GM10847 (cell line): ENCODE measurements around the gene LAMA5.

Source experiments
- POLR2A ChIP-seq: IDR thresholded peaks from 2 replicates; pipeline ENCODE4 v1.6.1; 2011; ENCODE audit not compliant: insufficient read length; ENCODE audit errors: extremely low read depth

LAMA5 gene

DNA sequence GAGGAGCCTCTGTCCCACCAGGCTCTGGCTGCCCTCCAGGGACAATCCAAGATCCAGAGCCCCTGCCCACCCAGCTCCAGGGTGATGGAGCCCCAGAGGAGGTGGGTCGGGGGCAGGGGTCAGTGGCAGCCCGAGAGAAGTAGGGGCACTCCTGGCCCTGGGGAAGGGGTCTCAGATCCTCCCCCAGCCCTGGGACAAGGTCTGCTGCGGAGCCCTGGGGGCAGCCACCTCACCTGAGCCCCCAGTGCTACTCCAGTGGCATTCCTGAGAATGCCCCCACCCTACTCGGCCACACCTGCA, 2.7 kb upstream of the LAMA5 start:
- TF ChIP-seq POLR2A, result no peak

DNA sequence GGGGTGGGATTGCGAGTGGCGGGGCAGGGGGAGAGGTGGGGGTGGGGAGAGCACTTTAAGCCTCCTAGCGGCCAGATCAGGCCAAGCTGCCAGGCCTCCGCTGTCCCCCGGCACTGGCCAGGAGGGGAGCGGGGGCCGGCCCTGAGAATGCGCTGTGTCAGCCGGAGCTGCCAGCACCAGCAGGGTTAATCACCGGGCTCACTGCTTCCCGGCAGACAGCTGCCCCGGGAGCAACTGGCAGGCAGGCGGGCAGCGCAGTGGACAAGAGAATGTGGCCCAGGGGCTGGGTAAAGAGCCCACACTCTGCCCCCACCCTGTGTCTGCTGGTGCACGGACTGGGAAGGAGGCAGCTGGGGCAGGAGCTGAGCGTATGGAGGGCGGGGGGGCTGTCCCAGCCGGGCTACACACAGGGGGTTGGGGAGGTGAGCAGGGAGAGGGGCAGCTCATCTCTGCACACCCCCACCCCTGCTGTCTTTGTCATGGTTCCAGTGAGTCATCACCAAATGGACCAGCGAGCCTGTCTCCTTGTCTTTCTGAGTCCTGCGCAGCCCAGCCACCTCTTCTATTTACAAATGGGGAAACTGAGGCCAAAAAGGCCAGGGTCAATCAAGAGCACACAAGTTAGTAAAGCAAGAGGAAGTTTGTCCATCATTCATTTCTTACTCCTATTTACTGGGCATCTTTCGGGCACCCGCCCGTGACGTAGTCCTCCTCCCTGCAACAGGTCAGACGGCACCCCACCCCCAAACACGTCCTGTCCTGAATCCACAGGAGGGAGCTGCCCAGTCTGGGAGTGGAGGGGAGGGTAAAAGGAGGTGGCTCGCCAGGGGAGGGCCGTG, 2.1 kb upstream of the LAMA5 start:
- no peak for TF ChIP-seq POLR2A

- no peak for TF ChIP-seq POLR2A
Observed at GRCh38 chr20:62368392-62368975, 1.4 kb upstream of the LAMA5 start.

GRCh38 chr20:62367633-62368391, 700 bp upstream of the LAMA5 start:
- no peak for TF ChIP-seq POLR2A

- TF ChIP-seq POLR2A, result no peak
Observed at GRCh38 chr20:62366370-62367135, 559 bp downstream of the LAMA5 start.

DNA sequence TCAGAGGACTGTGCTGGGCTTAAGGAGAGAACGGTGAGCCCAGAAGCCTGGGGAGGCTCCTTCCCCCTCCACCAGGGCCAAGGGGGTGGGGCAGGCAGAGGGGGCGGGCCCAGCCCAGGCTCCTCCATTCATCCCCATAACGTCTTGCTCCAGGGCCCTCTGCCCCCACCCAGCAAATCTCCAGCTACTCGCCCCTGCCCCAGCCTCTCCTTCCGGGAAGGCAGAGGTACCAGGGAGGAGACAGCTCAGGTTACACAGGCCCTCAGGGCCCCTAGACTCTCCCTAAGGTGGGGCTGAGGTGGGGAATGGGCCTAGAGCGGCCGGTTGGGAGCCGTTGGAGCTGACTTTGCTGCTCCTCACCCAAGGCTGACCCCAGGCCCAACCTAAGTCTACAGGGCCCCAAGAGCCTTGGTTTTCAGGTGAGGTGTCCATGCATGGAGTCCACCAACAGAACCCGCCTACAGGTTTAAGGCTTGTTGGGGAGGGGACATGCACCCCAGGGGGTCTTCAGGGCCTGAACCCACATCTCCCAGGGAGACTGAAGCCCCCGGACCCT, 1.2 kb downstream of the LAMA5 start:
- no peak for TF ChIP-seq POLR2A

DNA sequence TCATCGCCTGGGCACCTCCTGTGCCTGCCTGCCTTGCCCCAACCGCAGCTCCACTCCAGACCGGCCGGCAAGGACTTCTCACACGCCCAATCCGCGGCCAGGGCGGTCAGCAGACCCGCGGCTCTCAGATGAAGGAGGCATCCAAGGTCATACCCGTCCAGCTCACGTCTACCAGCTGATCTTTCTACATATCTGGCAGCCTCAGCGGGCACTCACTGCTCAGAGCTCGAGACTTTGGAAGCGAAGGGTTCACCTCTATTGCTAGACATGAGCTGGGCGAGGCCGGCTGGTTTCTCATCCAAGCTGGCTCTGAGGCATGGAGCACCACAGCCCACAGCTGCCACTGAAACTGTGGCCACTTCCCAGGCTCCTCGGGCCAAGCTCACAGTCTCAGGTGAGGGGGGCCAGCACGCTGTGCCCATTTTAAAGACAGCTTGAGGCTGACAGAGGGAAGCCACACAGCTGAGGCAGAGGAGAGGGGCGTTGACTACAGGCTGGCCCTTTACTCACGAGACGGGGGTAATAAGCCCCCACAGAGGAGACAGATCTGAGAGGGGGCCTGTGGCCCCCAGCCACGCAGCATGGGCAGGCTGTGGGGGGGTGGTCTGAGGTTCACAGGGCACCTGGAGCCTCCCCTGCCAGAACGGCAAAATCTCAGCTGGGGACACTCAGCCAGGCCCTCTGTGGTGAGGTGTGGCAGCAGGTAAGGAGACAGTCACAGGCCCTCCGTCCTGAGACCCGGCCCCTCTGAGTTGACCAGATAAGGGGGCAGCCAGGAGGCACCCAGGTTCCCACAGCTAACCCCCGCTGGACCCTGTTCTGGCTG, 2.0 kb downstream of the LAMA5 start:
- TF ChIP-seq POLR2A, result no peak

DNA sequence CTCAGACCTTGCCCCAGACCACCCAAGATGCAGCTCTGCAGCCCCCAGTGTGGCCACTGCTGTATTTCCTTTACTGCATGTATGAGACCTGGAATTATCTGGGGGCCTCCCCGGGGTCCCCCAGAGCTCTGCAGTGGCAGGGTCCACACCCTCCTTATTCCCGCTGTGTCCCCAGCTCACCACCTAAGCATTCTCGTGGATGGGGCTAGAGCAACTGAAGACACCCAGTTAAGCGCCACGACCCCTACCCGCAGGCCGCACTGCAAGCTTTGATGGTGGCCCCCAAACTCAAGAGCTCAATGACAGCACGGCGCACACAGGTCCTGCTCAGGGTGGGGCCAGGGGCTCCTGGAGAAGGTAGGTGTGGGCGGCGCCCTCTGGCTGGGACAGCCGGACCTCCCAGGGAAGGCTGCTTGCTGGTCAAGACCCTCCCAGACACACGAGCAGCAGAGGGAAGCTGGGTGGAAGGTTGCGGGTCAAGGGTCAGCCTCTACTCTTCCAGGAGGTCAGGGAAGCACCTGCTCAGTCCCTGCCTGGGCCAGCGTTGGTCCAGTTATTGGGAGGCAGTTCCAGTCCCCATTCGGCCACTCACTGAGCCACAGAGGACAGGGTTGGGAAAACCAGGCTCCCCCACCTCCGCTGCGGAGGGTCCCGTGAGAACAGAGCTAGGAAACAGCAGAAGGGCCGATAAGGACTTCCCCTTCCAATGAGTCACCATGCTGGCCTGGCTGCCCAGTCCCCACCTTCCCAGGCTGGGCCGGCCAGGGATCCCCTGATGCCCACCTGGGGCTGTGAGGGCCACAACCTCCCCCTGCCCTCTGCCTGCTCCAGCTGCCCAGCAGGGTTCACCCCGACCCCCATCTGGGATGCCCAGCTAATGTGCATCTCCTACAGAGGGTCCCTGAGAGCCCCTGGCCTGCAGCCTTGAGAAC, 2.9 kb downstream of the LAMA5 start:
- TF ChIP-seq POLR2A, result no peak

GRCh38 chr20:62362991-62363919, 3.9 kb downstream of the LAMA5 start:
- no peak for TF ChIP-seq POLR2A

DNA sequence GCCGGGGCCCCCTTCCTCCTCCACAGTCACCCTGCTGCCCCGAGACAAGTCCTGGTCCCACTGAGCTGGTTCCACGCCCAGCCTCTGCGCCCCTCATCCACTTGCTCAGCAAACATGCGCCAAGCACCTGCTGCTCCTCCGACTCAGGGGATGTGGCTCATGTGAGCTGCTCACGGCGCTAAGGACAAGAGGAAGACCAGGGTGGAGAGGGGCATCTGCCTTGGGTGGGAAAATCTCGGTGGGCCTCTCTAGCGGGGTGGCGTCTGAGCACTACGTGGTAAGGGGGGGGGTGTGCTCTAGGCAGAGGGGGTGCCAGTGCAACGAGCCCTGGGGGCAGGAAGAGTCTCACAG, 4.5 kb downstream of the LAMA5 start:
- no peak for TF ChIP-seq POLR2A

DNA sequence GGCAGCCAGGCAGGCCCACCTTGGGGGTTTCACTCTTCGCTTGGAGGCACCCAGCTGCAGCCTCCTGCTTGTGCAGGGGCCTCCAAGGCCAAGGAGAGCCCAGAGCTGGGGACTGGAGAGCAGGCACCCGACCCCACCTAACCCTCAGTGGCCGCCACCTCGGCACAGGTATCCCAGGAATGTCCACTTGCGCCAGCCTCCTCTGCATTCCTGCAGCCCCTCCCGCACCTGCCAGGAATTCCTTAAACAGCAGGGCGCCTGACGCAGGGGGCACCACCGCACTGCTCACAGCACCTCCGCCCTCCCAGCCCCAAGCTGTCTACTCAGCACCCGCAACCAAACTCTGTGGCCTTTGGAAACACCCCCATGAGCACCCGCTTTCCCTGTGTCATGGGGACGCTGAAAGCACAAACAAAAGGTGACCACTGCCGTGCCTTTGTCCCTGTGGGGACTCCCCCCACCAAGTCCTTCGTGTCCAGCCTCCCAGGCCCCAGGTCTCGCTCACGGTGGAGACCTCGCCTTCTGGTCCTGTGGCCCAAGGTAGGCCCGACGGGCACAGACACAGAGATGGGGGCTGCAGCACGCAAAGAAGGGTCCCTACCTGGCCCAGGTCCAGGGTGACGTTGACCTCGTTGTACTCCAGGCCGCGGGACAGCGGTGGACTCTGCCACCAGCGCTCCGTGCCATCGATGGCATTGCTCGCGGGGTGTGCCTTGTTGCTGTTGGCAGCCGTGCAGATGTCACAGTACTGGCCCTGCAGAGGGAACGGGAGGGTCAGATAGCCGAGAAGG, 5.1 kb downstream of the LAMA5 start:
- TF ChIP-seq POLR2A, result no peak
